SK-N-MC (cell line): ENCODE data around the gene RBMS3.
A peak's percentile ranks its signal among the peaks of the same experiment; 100 is the strongest.

Experiments
- DNase-seq: peaks from one replicate; pipeline ENCODE4 v3.0.0-alpha.2; 2011; ENCODE audit warnings: low read depth, low spot score
- H3K27ac ChIP-seq: fragments of 200-600 bp; sonication (generic); 2 replicates; pipeline ENCODE4 v1.5.1; 2016; ENCODE audit warnings: mixed run types
- H3K36me3 ChIP-seq: fragments of 200-600 bp; sonication (generic); 2 replicates; pipeline ENCODE4 v1.6.1; 2017; ENCODE audit warnings: antibody characterized with exemption, low read length, mixed read lengths; ENCODE audit not compliant: insufficient read depth
- H3K4me3 ChIP-seq: fragments of 200-600 bp; sonication (generic); 2 replicates; pipeline ENCODE4 v1.5.1; 2016
- H3K9ac ChIP-seq: fragments of 200-600 bp; sonication (generic); 2 replicates; pipeline ENCODE4 v1.8.0; 2017; ENCODE audit warnings: mixed run types, mixed read lengths; ENCODE audit not compliant: insufficient read length
- H3K9me3 ChIP-seq: fragments of 200-600 bp; sonication (generic); 2 replicates; pipeline ENCODE4 v1.6.1; 2017; ENCODE audit warnings: low read depth, mild to moderate bottlenecking, antibody characterized with exemption, low read length, moderate library complexity, mixed read lengths
- EZH2 ChIP-seq: fragments of 200-600 bp; sonication (generic); IDR thresholded peaks from one replicate; pipeline ENCODE4 v1.6.1; 2017; ENCODE audit warnings: antibody characterized with exemption
- FOXP2 ChIP-seq: optimal IDR thresholded peaks from 2 replicates; pipeline ENCODE3; 2011; ENCODE audit warnings: mild to moderate bottlenecking, moderate library complexity; ENCODE audit not compliant: insufficient read depth; ENCODE audit errors: extremely low read length, control extremely low read depth
- POLR2AphosphoS5 ChIP-seq: IDR thresholded peaks from 2 replicates; pipeline ENCODE4 v1.6.1; 2012; ENCODE audit warnings: mild to moderate bottlenecking, low read depth, low read length, borderline replicate concordance

RBMS3 gene

DNA sequence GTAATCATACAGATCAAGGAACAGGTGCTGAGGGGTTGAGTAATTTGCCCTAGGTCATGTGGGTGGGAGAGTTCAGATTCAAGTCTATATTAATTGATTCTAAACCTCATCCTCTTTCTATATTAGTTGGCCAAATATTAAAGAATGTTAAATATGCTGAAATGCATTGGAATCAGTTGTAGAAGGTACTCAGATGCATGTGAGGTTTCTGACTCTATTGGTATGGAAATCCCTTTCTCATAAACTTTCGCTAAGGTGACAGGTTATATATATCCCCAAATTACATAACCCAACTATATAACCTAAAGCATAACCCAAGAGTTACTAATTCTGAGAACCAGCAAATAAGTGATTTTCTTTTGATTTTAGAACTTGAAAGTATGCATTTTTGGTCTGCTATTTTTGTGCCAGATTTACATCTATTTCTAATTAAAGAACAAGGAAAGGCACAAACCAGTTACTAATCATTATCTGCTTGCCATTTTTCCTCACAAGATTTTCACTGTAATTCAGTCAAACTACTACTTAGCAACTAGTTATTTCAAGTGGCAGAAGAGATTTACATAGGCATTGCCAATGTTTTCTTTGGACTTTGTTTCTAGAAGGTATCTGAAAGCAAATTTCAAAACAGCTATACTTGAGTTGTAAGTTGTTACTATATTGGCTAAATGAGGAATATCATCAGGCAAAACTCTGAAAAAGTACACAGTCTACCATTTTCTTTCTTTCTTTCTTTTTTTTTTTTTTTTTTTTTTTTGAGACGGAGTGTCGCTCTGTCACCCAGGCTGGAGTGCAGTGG lies 201.3 kb downstream of the RBMS3 start:
- Histone ChIP-seq H3K4me3 (no peak overlapping the region), H3K27ac (no peak overlapping the region), H3K36me3 (no peaks in the 10 kb centered on the region), H3K9me3 (no peaks in the 10 kb centered on the region), H3K9ac (no peak overlapping the region)
- DNase-seq: no peak
- TF ChIP-seq POLR2AphosphoS5 (no peak), FOXP2 (no peak), EZH2 (no peak)

DNA sequence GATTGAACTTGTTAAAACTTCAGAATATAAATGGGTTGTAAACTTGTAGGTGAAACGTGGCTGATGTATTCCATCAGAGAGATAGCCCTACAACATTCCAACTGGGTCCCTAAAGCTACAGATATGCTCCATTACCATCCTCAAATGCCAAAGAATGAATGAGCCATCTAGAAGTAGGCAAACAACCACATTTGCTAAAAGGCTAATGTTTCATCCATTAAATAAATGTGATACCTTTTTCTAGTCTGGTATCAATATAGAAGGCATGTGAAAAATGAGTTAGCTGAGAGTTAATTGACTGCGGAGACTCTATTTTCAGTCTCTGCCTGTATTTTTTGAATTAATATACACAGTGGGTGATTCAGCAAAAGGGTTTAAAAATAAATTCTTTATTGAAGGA lies 203.8 kb downstream of the RBMS3 start:
- H3K9ac ChIP-seq: no peak overlapping the region
- H3K4me3 ChIP-seq: no peak overlapping the region
- H3K27ac ChIP-seq: no peak overlapping the region
- no peaks in the 10 kb centered on the region for H3K9me3 ChIP-seq
- TF ChIP-seq POLR2AphosphoS5: no peak
- no peak for TF ChIP-seq FOXP2
- H3K36me3 ChIP-seq: no peaks in the 10 kb centered on the region
- DNase-seq: no peak

DNA sequence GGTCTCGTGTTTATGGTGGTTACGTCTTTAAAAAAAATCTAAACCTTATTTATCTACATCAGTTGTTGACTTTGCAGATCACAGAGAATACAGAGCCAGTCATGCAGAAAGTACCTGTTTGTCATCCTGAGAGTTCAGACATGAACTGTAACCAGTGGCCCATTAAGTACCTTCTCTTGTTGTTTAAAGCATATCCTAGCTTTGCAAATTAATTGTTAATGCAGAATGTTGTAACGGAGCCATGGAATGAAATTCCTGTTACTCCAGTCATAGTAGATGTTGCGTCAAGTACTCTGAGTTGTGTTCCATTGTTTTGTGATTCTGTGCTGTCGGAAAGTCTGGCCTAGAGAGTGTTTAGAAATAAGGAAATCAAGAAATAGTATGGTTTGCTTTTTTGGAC lies 205.2 kb downstream of the RBMS3 start:
- TF ChIP-seq EZH2: no peak
- TF ChIP-seq FOXP2: no peak
- TF ChIP-seq POLR2AphosphoS5: no peak
- no peak for DNase-seq
- Histone ChIP-seq H3K27ac (no peak overlapping the region), H3K4me3 (no peak overlapping the region), H3K9ac (no peak overlapping the region), H3K36me3 (no peaks in the 10 kb centered on the region), H3K9me3 (no peaks in the 10 kb centered on the region)

DNA sequence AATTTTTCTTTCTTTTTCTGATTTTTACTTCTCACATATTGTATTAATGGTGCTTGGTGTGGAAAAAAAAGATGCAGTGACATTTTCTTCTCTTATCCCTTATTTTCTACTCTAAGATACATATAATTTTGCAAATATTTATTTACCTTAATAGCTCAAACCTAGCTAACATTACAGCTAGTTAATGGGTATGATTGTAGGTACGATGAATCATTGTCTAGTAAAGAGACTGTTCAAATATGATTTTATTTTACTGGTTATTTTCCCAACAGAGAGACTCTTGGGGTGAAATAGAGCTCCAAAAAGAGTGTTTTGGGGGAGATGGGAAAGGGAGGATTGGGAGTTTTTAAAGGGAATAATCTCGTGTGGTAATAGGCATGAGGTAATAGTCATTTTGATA lies 206.0 kb downstream of the RBMS3 start:
- no peaks in the 10 kb centered on the region for H3K9me3 ChIP-seq
- DNase-seq: no peak
- H3K9ac ChIP-seq: no peak overlapping the region
- TF ChIP-seq POLR2AphosphoS5: no peak
- no peak for TF ChIP-seq EZH2
- TF ChIP-seq FOXP2: no peak
- no peaks in the 10 kb centered on the region for H3K36me3 ChIP-seq
- no peak overlapping the region for H3K4me3 ChIP-seq
- no peak overlapping the region for H3K27ac ChIP-seq

DNA sequence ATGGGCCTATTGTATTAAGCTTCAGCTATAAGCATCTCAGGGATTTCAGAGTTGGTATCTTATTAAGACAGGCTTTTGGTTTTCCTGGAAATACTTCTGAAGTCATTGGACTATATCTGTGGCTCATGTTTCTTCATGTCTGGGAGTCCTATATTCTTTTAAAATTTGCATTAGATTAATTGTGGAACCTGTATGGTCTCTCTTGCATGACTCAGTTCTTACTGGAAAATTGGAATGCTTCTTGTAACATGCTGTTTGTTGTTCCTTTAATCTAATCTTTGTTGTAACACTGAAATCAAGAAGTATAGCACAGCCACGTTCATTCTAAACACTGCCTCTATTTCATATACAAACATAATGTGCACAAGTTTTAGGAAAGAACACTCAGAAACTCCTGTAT lies 208.1 kb downstream of the RBMS3 start:
- H3K27ac ChIP-seq: no peak overlapping the region
- no peaks in the 10 kb centered on the region for H3K36me3 ChIP-seq
- TF ChIP-seq FOXP2 (no peak), EZH2 (no peak), POLR2AphosphoS5 (no peak)
- no peak for DNase-seq
- no peak overlapping the region for H3K4me3 ChIP-seq
- H3K9me3 ChIP-seq: no peaks in the 10 kb centered on the region
- H3K9ac ChIP-seq: no peak overlapping the region

DNA sequence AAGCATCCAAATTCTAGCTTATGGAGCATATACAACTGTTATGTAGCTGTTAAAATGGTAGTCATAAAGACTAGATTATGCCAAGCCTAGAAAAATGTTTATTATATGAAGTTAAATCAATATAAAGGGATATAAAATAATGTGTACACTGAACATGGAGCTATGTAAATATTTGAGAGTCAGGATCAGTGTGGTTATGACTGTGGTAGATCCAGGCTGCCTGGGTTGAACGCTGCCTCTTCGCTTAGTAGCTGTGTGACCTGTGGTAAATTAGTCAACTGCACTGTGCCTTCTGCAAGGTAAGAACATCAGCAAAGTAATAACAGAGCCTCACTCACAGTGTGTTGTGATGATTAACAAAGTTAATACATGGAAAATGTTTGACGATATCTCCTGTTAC lies 212.2 kb downstream of the RBMS3 start:
- Histone ChIP-seq H3K4me3 (no peak overlapping the region), H3K27ac (peak overlapping the region; percentile 69), H3K36me3 (no peaks in the 10 kb centered on the region), H3K9me3 (no peaks in the 10 kb centered on the region), H3K9ac (no peak overlapping the region)
- TF ChIP-seq EZH2: no peak
- no peak for TF ChIP-seq FOXP2
- TF ChIP-seq POLR2AphosphoS5: no peak
- no peak for DNase-seq

DNA sequence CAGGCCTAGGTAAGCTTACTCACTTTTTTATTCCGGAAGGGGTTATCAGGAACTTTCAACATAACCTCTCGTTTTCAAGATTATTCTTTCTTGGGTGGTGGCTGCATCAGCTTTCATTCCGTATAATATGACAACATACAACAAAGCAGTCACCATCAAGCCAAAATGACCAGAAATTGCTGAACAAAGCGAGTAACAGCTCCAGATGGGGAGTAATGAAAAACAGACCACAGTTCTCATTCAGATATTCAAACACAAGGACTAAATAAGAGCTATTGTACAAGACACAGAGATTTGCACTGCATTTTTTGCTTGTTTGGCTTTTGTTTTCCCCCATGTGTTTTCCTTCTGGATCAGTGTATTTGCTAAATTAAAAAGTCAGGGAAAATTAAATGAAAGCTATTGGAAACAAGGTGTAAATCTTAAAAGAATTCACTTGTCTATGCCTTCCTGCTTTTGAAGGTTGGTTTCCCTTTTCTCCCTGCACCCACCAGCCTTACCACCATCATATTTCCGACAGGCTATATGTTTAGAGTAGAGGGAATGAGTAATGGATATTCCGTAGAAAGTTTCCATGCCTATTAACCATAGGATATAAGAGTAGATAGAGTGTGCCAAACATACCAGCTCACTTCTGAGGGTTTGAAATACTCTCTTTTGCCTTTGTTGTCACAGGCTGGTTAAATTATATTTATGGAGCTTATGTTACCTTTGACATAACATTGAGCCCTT lies 213.6 kb downstream of the RBMS3 start:
- H3K4me3 ChIP-seq: peak overlapping the region; percentile 49; the same call in 1 of the 2 replicates
- DNase-seq: no peak
- H3K36me3 ChIP-seq: no peaks in the 10 kb centered on the region
- TF ChIP-seq EZH2: no peak
- no peak for TF ChIP-seq FOXP2
- no peak for TF ChIP-seq POLR2AphosphoS5
- no peak overlapping the region for H3K9ac ChIP-seq
- no peaks in the 10 kb centered on the region for H3K9me3 ChIP-seq
- H3K27ac ChIP-seq: peak overlapping the region; percentile 69; the same call in 1 of the 2 replicates

DNA sequence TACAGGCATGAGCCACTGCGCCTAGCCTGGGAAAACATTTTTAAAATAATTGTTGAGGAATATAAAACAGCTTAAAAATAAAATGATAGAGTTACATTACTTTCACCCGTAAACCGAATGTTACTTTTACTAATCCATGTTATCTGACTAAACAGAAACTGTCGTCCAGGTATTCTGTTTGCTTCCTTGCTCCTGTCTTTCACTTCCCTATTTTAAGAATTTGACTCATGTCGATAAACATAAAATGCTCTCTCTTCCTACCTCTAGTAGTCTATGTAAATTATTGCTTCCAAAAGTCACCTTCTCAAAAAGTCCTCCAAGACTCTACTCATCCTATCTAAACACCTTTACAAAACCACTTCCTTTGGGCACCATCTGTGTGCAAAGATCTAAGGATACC lies 216.4 kb downstream of the RBMS3 start:
- no peaks in the 10 kb centered on the region for H3K36me3 ChIP-seq
- no peak overlapping the region for H3K4me3 ChIP-seq
- H3K9me3 ChIP-seq: no peaks in the 10 kb centered on the region
- TF ChIP-seq FOXP2 (no peak), EZH2 (no peak), POLR2AphosphoS5 (no peak)
- no peak overlapping the region for H3K27ac ChIP-seq
- H3K9ac ChIP-seq: no peak overlapping the region
- DNase-seq: no peak

DNA sequence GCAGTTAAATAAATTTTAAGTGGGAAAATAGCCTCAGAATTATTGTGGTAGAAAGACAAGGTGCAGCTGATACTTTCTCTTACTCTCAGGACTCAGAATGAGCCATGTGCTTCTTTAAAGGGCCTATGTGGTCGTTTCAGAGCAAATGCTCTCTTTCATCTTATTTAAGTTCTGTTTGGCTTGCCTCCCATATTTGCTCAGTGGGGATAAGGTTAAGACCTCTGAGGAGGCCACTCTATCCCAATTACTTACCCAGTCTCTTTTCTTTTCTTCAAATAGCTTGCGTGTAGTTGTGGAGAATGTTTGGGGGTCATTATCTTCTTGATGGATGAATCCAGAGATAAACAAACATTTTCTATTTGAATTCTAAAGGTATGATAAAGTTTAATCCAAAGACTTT lies 221.9 kb downstream of the RBMS3 start:
- no peak for DNase-seq
- Histone ChIP-seq H3K9me3 (no peaks in the 10 kb centered on the region), H3K4me3 (no peak overlapping the region), H3K9ac (no peak overlapping the region), H3K27ac (no peak overlapping the region), H3K36me3 (no peaks in the 10 kb centered on the region)
- TF ChIP-seq FOXP2: no peak
- no peak for TF ChIP-seq POLR2AphosphoS5
- no peak for TF ChIP-seq EZH2
